Tibial nerve (tissue), 3 donors: ENCODE results near the gene TRAPPC2L.

Source experiments
- EP300 ChIP-seq, 2 donors: sonication (generic); formaldehyde crosslinking; IDR thresholded peaks; one replicate each; pipeline ENCODE4 v1.6.1; 2017; ENCODE audit warnings: antibody characterized with exemption in 2 of 2, mild to moderate bottlenecking in 1 of 2
- POLR2A ChIP-seq, 2 donors: fragments of 450-650 bp; IDR thresholded peaks; one replicate each; pipeline ENCODE4 v1.6.1; 2017; ENCODE audit warnings: antibody characterized with exemption in 2 of 2, mild to moderate bottlenecking in 2 of 2, moderate library complexity in 2 of 2

DNA sequence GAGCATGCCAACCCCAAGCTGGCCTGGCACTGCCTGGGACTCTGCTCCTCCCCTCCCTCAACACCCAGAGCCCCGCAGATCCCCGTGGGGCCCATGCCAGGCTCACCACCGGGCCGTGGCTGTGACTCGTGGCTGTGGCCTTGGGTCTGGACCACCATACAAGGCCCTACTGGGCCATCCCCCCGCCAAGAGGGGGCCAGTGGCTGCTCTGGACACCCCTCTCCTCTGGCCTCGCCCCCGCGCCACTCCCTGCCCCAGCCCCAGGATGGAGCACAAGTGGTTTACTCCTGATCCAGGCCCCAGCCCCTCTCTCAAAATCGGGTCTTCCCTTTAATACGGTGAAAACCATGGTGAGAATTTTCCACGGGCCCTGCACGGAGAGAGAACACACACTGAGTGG is 6.5 kb downstream of the TRAPPC2L start:
- TF ChIP-seq POLR2A (IDR thresholded peaks at IDR 0.05) (no peak), EP300 (IDR thresholded peaks at IDR 0.05) (no peak)
